H9 (cell line): ENCODE measurements around the gene ACSL3. TPM values are rescaled to one million over a fixed set of nuclear protein-coding genes. Genes with fewer than 3 reads are reported as not detected.

Experiments
- DNase-seq: peaks from one replicate; pipeline ENCODE4 v3.0.0-alpha.2; 2017
- H2AFZ ChIP-seq: one replicate; pipeline ENCODE4 v1.6.1; 2013; ENCODE audit warnings: mild to moderate bottlenecking, low read length, control low read depth, moderate library complexity
- H2AK5ac ChIP-seq: 2 replicates; pipeline ENCODE4 v1.6.1; 2013; ENCODE audit warnings: low read length, control low read depth, mixed read lengths; ENCODE audit not compliant: insufficient read length
- H2BK120ac ChIP-seq: one replicate; pipeline ENCODE4 v1.6.1; 2013; ENCODE audit warnings: low read depth, mild to moderate bottlenecking, low read length, control low read depth, inconsistent platforms; ENCODE audit not compliant: poor library complexity, severe bottlenecking
- H2BK12ac ChIP-seq: 2 replicates; pipeline ENCODE4 v1.6.1; 2013; ENCODE audit warnings: low read length, control low read depth, mixed read lengths, low read depth; ENCODE audit not compliant: insufficient read length
- H2BK15ac ChIP-seq: 2 replicates; pipeline ENCODE4 v1.6.1; 2013; ENCODE audit warnings: low read depth, low read length, control low read depth
- H2BK20ac ChIP-seq: one replicate; pipeline ENCODE4 v1.6.1; 2013; ENCODE audit warnings: low read depth, mild to moderate bottlenecking, low read length, control low read depth, inconsistent platforms; ENCODE audit not compliant: poor library complexity, severe bottlenecking
- H2BK5ac ChIP-seq: 2 replicates; pipeline ENCODE4 v1.6.1; 2013; ENCODE audit warnings: low read length, control low read depth, mixed read lengths; ENCODE audit not compliant: insufficient read length
- H3K14ac ChIP-seq: 2 replicates; pipeline ENCODE4 v1.6.1; 2013; ENCODE audit warnings: low read length, control low read depth; ENCODE audit not compliant: insufficient read depth
- H3K18ac ChIP-seq: 2 replicates; pipeline ENCODE4 v1.6.1; 2013; ENCODE audit warnings: low read depth, mild to moderate bottlenecking, mixed read lengths, low read length, control low read depth; ENCODE audit not compliant: insufficient read length
- H3K23ac ChIP-seq: 2 replicates; pipeline ENCODE4 v1.6.1; 2013; ENCODE audit warnings: low read length, control low read depth, mixed read lengths, low read depth; ENCODE audit not compliant: insufficient read length
- H3K23me2 ChIP-seq: 2 replicates; pipeline ENCODE4 v1.6.1; 2013; ENCODE audit warnings: low read depth, mild to moderate bottlenecking, mixed read lengths, low read length, control low read depth; ENCODE audit not compliant: insufficient read length, poor library complexity, severe bottlenecking
- H3K27ac ChIP-seq: 2 replicates; pipeline ENCODE4 v1.5.1; 2013; ENCODE audit warnings: low read length, control low read depth, mixed read lengths, low read depth; ENCODE audit not compliant: insufficient read length
- H3K27me3 ChIP-seq: 2 replicates; pipeline ENCODE4 v1.6.1; 2013; ENCODE audit warnings: low read length, control low read depth, inconsistent platforms; ENCODE audit not compliant: insufficient read depth
- H3K4ac ChIP-seq: 2 replicates; pipeline ENCODE4 v1.6.1; 2013; ENCODE audit warnings: low read depth, mild to moderate bottlenecking, control low read depth, inconsistent platforms, low read length, moderate library complexity
- H3K4me1 ChIP-seq: 2 replicates; pipeline ENCODE4 v1.6.1; 2013; ENCODE audit warnings: low read length, control low read depth, inconsistent platforms; ENCODE audit not compliant: insufficient read depth
- H3K4me2 ChIP-seq: 2 replicates; pipeline ENCODE4 v1.6.1; 2013; ENCODE audit warnings: low read length, control low read depth, mixed read lengths; ENCODE audit not compliant: insufficient read length, insufficient read depth
- H3K56ac ChIP-seq: 2 replicates; pipeline ENCODE4 v1.6.1; 2013; ENCODE audit warnings: low read depth, mild to moderate bottlenecking, mixed read lengths, low read length, control low read depth; ENCODE audit not compliant: insufficient read length
- H3K79me1 ChIP-seq: 2 replicates; pipeline ENCODE4 v1.6.1; 2013; ENCODE audit warnings: low read depth, mild to moderate bottlenecking, moderate library complexity, low read length, control low read depth, inconsistent platforms; ENCODE audit not compliant: insufficient read depth, poor library complexity, severe bottlenecking
- H3K79me2 ChIP-seq: 2 replicates; pipeline ENCODE4 v1.6.1; 2013; ENCODE audit warnings: low read length, control low read depth, inconsistent platforms; ENCODE audit not compliant: insufficient read depth
- H3K9ac ChIP-seq: 2 replicates; pipeline ENCODE4 v1.6.1; 2013; ENCODE audit warnings: low read length, control low read depth, mixed read lengths; ENCODE audit not compliant: insufficient read length; ENCODE audit errors: extremely low read depth
- H3K9me3 ChIP-seq: one replicate; pipeline ENCODE4 v1.6.1; 2013; ENCODE audit warnings: low read depth, low read length, inconsistent platforms; ENCODE audit not compliant: control insufficient read depth
- H3T11ph ChIP-seq: one replicate; pipeline ENCODE4 v1.6.1; 2013; ENCODE audit warnings: mild to moderate bottlenecking, low read length, control low read depth, inconsistent platforms
- H4K20me1 ChIP-seq: one replicate; pipeline ENCODE4 v1.6.1; 2013; ENCODE audit not compliant: control insufficient read depth, insufficient read length, insufficient read depth
- H4K5ac ChIP-seq: 2 replicates; pipeline ENCODE4 v1.6.1; 2013; ENCODE audit warnings: low read depth, mild to moderate bottlenecking, mixed read lengths, low read length, control low read depth; ENCODE audit not compliant: insufficient read length
- H4K8ac ChIP-seq: replicated peaks from 2 replicates; pipeline ENCODE4 v1.6.1; 2013; ENCODE audit warnings: low read length, control low read depth, mixed read lengths, low read depth; ENCODE audit not compliant: insufficient read length
- H4K91ac ChIP-seq: 2 replicates; pipeline ENCODE4 v1.6.1; 2013; ENCODE audit warnings: low read depth, mild to moderate bottlenecking, moderate library complexity, mixed read lengths, low read length, control low read depth; ENCODE audit not compliant: insufficient read length
- H3K27ac Mint-ChIP-seq, 3 experiments: 2 replicates in 2 of 3; 3 replicates in 1 of 3; pipeline ENCODE4 v1.8.0; 2020 to 2021; ENCODE audit warnings: mixed read lengths in 3 of 3, mild to moderate bottlenecking in 1 of 3, moderate library complexity in 1 of 3
- H3K27me3 Mint-ChIP-seq: 2 replicates; pipeline ENCODE4 v1.8.0; 2021; ENCODE audit warnings: low read depth, mild to moderate bottlenecking, moderate library complexity, mixed read lengths
- H3K36me3 Mint-ChIP-seq, 3 experiments: 2 replicates in 2 of 3; 3 replicates in 1 of 3; pipeline ENCODE4 v1.8.0; 2020 to 2021; ENCODE audit warnings: low read depth in 3 of 3, mixed read lengths in 3 of 3; ENCODE audit not compliant: insufficient read depth in 1 of 3
- H3K4me1 Mint-ChIP-seq, 2 experiments: 2 replicates each; pipeline ENCODE4 v1.8.0; 2020; ENCODE audit warnings: mixed read lengths in 2 of 2
- H3K4me3 Mint-ChIP-seq, 2 experiments: 2 replicates in 1 of 2; 3 replicates in 1 of 2; pipeline ENCODE4 v1.8.0; 2020 to 2021; ENCODE audit warnings: mild to moderate bottlenecking in 2 of 2, mixed read lengths in 2 of 2, moderate library complexity in 1 of 2
- H3K9me3 Mint-ChIP-seq, 2 experiments: 2 replicates in 1 of 2; 3 replicates in 1 of 2; pipeline ENCODE4 v1.8.0; 2020; ENCODE audit warnings: mild to moderate bottlenecking in 2 of 2, mixed read lengths in 2 of 2, moderate library complexity in 1 of 2
- WGBS: extraction: QIAGEN DNeasy Blood & Tissue Kit; methylation state at CpG from one replicate; pipeline ENCODE4 v1.1.7; 2013; ENCODE audit warnings: missing lambda C conversion rate, low lambda C conversion rate, mixed read lengths; ENCODE audit not compliant: insufficient read length; ENCODE audit errors: extremely low coverage; 5-methylcytosine and 5-hydroxymethylcytosine counted together
- total RNA-seq: library from RNA; stranded (reverse); gene quantifications from 2 replicates; pipeline ENCODE4 v1.2.1, GENCODE V29; 2021
- TF ChIP-seq, protein P1 (sequence below): fragments of 200-600 bp; sonication (generic); conservative IDR thresholded peaks from 3 replicates; pipeline ENCODE4 v1.8.0; 2021; ENCODE audit warnings: antibody characterized with exemption, mild to moderate bottlenecking

The ACSL3 gene
- total RNA-seq, 1 experiment from 2014 or later, result 60.9 TPM

DNA sequence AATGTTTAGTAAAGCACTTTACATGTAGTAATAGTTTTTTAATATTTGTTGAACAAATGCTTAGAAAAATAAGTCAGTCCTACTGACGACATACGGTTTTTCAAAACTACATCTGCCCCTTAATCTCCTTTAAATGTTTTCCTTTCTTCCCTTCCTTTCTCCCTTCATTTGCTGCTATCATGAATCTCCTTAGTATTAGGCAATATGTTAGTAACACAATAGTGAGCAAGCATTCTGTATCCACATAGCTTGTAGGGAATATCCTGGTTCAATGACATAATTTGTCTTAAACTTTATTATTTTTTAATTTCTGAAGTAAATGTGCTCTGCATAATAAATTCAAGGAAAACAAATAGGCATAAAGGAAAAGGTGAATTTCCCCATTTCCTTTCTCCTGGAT, 79.1 kb downstream of the ACSL3 start:
- no peaks in the 10 kb centered on the region for H3K27me3 Mint-ChIP-seq
- WGBS, result no CpG with 5 or more reads among the region's 2 CpGs
- no peak overlapping the region for H3K4me3 Mint-ChIP-seq
- H3K4me1 ChIP-seq, result no peaks in the 10 kb centered on the region
- H3K9me3 Mint-ChIP-seq, result peaks cover 7 to 12% of the 10 kb centered on the region in 2 experiments; a peak in 4 of 5 replicates
- H2BK20ac ChIP-seq, result no peak overlapping the region
- H3K27me3 ChIP-seq, result no peaks in the 10 kb centered on the region
- H3K79me1 ChIP-seq, result no peaks in the 10 kb centered on the region
- H3K36me3 Mint-ChIP-seq, result peaks cover 23 to 34% (median 25%) of the 10 kb centered on the region in 3 experiments
- no peaks in the 10 kb centered on the region; the same call in 1 of the 2 replicates for H3K79me2 ChIP-seq
- H3K27ac ChIP-seq, result no peak overlapping the region
- H2BK12ac ChIP-seq, result no peak overlapping the region
- H3K9ac ChIP-seq, result no peak overlapping the region
- H3K56ac ChIP-seq, result no peak overlapping the region
- TF ChIP-seq, protein P1, sequence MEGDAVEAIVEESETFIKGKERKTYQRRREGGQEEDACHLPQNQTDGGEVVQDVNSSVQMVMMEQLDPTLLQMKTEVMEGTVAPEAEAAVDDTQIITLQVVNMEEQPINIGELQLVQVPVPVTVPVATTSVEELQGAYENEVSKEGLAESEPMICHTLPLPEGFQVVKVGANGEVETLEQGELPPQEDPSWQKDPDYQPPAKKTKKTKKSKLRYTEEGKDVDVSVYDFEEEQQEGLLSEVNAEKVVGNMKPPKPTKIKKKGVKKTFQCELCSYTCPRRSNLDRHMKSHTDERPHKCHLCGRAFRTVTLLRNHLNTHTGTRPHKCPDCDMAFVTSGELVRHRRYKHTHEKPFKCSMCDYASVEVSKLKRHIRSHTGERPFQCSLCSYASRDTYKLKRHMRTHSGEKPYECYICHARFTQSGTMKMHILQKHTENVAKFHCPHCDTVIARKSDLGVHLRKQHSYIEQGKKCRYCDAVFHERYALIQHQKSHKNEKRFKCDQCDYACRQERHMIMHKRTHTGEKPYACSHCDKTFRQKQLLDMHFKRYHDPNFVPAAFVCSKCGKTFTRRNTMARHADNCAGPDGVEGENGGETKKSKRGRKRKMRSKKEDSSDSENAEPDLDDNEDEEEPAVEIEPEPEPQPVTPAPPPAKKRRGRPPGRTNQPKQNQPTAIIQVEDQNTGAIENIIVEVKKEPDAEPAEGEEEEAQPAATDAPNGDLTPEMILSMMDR, result no peak
- H3K18ac ChIP-seq, result no peak overlapping the region
- no peak overlapping the region for H2BK120ac ChIP-seq
- H4K5ac ChIP-seq, result no peak overlapping the region
- no peaks in the 10 kb centered on the region for H3K23me2 ChIP-seq
- no peak overlapping the region for H4K91ac ChIP-seq
- no peaks in the 10 kb centered on the region for H4K20me1 ChIP-seq
- H3T11ph ChIP-seq, result no peak overlapping the region
- no peak overlapping the region for H3K27ac Mint-ChIP-seq
- no peak overlapping the region for H3K23ac ChIP-seq
- H2BK15ac ChIP-seq, result no peak overlapping the region
- no peak overlapping the region for H3K4me2 ChIP-seq
- no peak for DNase-seq
- H3K9me3 ChIP-seq, result no peaks in the 10 kb centered on the region
- no peak overlapping the region for H3K14ac ChIP-seq
- H3K4ac ChIP-seq, result no peak overlapping the region
- no peak overlapping the region for H4K8ac ChIP-seq
- no peak overlapping the region for H2AK5ac ChIP-seq
- no peak overlapping the region for H2AFZ ChIP-seq
- H2BK5ac ChIP-seq, result no peak overlapping the region
- H3K4me1 Mint-ChIP-seq, result peaks cover 4 to 6% of the 10 kb centered on the region in 2 experiments; a peak in 3 of 4 replicates
